ENCODE results near the gene RPS8. TPM values are rescaled to one million over a fixed set of nuclear protein-coding genes. Genes with fewer than 3 reads are reported as not detected.
A peak's percentile ranks its signal among the peaks of the same experiment; 100 is the strongest.

The RPS8 gene
- total and polyA plus RNA-seq, 2 of the 8 experiments (the other 6 are each of a cell fraction or from before 2014, with no cell fraction given): 2,261 to 2,407 TPM

DNA sequence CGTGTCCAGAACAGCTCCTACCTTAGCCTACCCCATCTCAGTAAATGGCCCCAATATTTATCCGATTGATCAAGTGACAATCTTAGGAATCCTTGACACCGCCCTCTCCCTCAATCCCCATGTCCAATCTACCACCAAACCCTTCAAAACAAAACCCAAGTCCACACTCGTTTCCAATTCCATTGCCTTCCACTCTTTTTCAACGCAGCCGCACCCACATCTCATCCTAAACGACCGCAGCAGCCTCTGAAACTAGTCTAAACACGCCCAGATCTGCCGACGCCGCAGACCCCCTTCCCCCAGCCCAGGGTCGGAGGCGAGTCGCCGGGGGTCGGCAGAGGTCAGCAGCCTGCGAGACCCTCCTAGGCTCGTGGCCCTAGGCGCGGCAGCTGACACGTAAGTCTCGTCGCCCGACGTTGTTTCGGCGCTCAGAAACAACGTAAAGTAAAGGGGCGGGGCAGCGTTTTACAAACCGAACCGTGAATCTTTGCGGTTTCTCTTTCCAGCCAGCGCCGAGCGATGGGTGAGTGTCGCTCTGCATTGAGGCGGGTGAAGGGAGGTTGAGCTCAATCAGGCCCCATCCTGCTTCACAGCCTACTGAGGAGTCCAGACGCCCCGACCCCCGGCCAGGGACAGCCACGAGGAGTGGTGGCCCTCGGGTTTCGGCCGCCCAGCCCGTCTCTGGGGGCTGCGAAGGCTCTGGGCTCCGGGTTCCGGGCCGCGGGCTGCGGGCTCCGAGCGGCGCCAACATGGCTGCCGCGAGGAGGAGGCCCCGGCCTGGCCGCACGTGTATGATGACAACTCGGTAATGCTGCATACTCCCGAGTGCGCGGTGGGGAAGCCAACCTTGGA lies at the start of gene RPS8 (continued):
- TF ChIP-seq KDM4A (IDR thresholded peaks at IDR 0.05; ENCODE audit: low read depth, low read length, severe bottlenecking) (peak; percentile 100), POLR2AphosphoS5 (IDR thresholded peaks at IDR 0.05; ENCODE audit: low read depth, low read length) (peak; percentile 97), RBBP5 (IDR thresholded peaks at IDR 0.05; ENCODE audit: borderline replicate concordance, low read depth, low read length) (no peak; the same call in 1 of the 2 replicates), RAD21 (IDR thresholded peaks at IDR 0.05 in 1 of 2, conservative IDR thresholded peaks at IDR 0.05 in 1 of 2; ENCODE audit: low read depth in 2 of 2, low read length in 2 of 2) (0 out of 4 replicates have a peak, but pooled peaks of 1 of the 2 experiments have one; percentile 3), TBP (IDR thresholded peaks at IDR 0.05; ENCODE audit: low read depth, low read length) (peak; percentile 98), HDAC6 (IDR thresholded peaks at IDR 0.05; ENCODE audit: low read depth, low read length) (no peak), POU5F1 (IDR thresholded peaks at IDR 0.05; ENCODE audit: low read depth, low read length) (no peak), CREB1 (IDR thresholded peaks at IDR 0.05) (peak; percentile 100), ASH2L (IDR thresholded peaks at IDR 0.05; ENCODE audit: low read length) (peak; percentile 91), NRF1 (IDR thresholded peaks at IDR 0.05; ENCODE audit: low read depth, low read length) (peak; percentile 7; the same call in 1 of the 2 replicates), TAF7 (optimal IDR thresholded peaks at IDR 0.05; ENCODE audit: borderline replicate concordance, low read depth, low read length) (peak; percentile 98), CEBPB (IDR thresholded peaks at IDR 0.05; ENCODE audit: low read depth, low read length) (no peak), TAF1 (IDR thresholded peaks at IDR 0.05; ENCODE audit: low read depth, low read length) (peak; percentile 100), JUND (IDR thresholded peaks at IDR 0.05; ENCODE audit: low read length) (peak; percentile 49; the same call in 1 of the 2 replicates), SRF (IDR thresholded peaks at IDR 0.05; ENCODE audit: low read depth, low read length) (peak; percentile 89), EZH2 (IDR thresholded peaks at IDR 0.05; ENCODE audit: low read depth, low read length, severe bottlenecking) (no peak), JUN (IDR thresholded peaks at IDR 0.05; ENCODE audit: low read depth, low read length) (no peak), CHD2 (IDR thresholded peaks at IDR 0.05; ENCODE audit: low read length) (peak; percentile 70; the same call in 1 of the 2 replicates), KDM5A (IDR thresholded peaks at IDR 0.05; ENCODE audit: low read length) (peak; percentile 74; the same call in 1 of the 2 replicates), GTF2F1 (IDR thresholded peaks at IDR 0.05; ENCODE audit: borderline replicate concordance, low read depth, low read length) (peak; percentile 88), EP300 (IDR thresholded peaks at IDR 0.05; ENCODE audit: borderline replicate concordance in 1 of 2, low read depth in 2 of 2, low read length in 2 of 2) (peak in 1 of 2 experiments; percentile 51; a peak in 1 of 3 replicates), HDAC2 (IDR thresholded peaks at IDR 0.05; ENCODE audit: borderline replicate concordance in 1 of 2, low read depth in 2 of 2, low read length in 2 of 2) (peak in 1 of 2 experiments; percentile 90; a peak in 1 of 4 replicates)
- TF ChIP-seq, protein P1, sequence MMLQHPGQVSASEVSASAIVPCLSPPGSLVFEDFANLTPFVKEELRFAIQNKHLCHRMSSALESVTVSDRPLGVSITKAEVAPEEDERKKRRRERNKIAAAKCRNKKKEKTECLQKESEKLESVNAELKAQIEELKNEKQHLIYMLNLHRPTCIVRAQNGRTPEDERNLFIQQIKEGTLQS (IDR thresholded peaks at IDR 0.05; ENCODE audit: insufficient read depth, low read depth, low read length): peak; percentile 94
